Epithelial cell of prostate (primary cell): Measurements from ENCODE around the gene TMA7.
"Not testable (repeated sequence)": the region's sequence is repeated elsewhere in the genome, so short reads cannot be mapped to it uniquely, and the experiment has no call there.

Experiments
- DNase-seq: peaks from one replicate; pipeline ENCODE4 v3.0.0-alpha.2; 2011; ENCODE audit warnings: low read depth, low spot score
- H3K27ac ChIP-seq: fragments of 450-650 bp; 2 replicates; pipeline ENCODE4 v1.5.1; 2017; ENCODE audit warnings: mild to moderate bottlenecking

TMA7 gene

GRCh38 chr3:48482822-48483221 is 42.8 kb downstream of the TMA7 start:
- not testable (repeated sequence) for DNase-seq, H3K27ac ChIP-seq

DNA sequence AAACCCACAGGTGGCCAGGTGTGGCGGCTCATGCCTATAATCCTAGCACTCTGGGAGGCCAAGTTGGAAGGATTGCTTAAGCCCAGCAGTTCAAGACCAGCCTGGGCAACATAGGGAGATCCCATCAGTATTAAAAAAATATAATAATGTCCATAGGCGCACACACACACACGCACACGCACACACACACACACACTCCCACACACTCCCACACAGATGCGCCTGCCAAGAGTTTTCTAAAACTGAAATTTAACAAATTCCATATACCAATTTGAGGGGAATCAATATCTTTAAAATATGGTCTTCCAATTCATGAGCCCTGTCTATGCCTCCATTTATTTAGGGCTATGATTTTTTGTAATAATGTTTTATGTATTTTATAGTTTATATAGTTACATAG is 46.9 kb downstream of the TMA7 start:
- no peak for DNase-seq
- H3K27ac ChIP-seq: no peak overlapping the region

GRCh38 chr3:48492461-48493202 is 52.6 kb downstream of the TMA7 start:
- DNase-seq: peak; percentile 96
- peak overlapping the region; percentile 92 for H3K27ac ChIP-seq

DNA sequence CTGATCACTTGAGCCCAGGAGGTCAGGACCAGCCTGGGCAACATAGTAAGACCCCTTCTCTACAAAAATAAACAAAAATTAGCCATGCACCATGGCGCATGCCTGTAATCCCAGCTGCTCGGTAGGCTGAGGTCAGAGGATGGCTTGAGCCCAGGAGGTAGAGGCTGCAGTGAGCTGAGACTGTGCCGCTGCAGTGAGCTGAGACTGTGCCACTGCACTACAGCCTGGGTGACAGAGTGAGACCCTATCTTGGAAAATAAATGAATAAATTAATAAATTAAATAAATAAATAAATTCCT is 53.1 kb downstream of the TMA7 start:
- peak overlapping the region; percentile 92 for H3K27ac ChIP-seq
- DNase-seq: no peak
